G401 (cell line): ENCODE results near the gene CEP112. TPM values are rescaled to one million over a fixed set of nuclear protein-coding genes. Genes with fewer than 3 reads are reported as not detected.
"Not testable (repeated sequence)": the region's sequence is repeated elsewhere in the genome, so short reads cannot be mapped to it uniquely, and the experiment has no call there.

Source experiments
- DNase-seq: peaks from one replicate; pipeline ENCODE4 v3.0.0-alpha.2; 2015; ENCODE audit warnings: low spot score
- in situ Hi-C: cut with HindIII; loops from 2 replicates; pipeline ENCODE4 v1.10.0; 2016; ENCODE audit warnings: low sequenced_read_pairs, mixed read lengths
- total RNA-seq: library from RNA; depleted of rRNA; stranded (reverse); fragments of >200 nt; shearing (Covaris generic); gene quantifications from 2 replicates; pipeline ENCODE4 v1.2.3, GENCODE V29; 2014

Gene CEP112
- total RNA-seq, 1 experiment from 2014 or later, result 9.6 TPM

GRCh38 chr17:66171172-66171571 lies 20.8 kb downstream of the CEP112 start:
- in situ Hi-C loops, result no loop called here
- DNase-seq, result no peak

GRCh38 chr17:66169839-66170238 lies 22.1 kb downstream of the CEP112 start:
- in situ Hi-C loops, result no loop called here
- no peak for DNase-seq

- DNase-seq, result no peak
- in situ Hi-C loops, result no loop called here
Observed at GRCh38 chr17:66167189-66167815, 24.6 kb downstream of the CEP112 start.

GRCh38 chr17:66165537-66166123 lies 26.3 kb downstream of the CEP112 start:
- in situ Hi-C loops, result no loop called here
- peak; percentile 58 for DNase-seq

- in situ Hi-C loops, DNase-seq: not testable (repeated sequence)
Observed at GRCh38 chr17:66155055-66155454, 36.9 kb downstream of the CEP112 start.

GRCh38 chr17:66152756-66153155 lies 39.2 kb downstream of the CEP112 start:
- in situ Hi-C loops, result no loop called here
- no peak for DNase-seq

- in situ Hi-C loops, result no loop called here
- DNase-seq, result no peak
Observed at GRCh38 chr17:66150708-66151107, 41.2 kb downstream of the CEP112 start.

GRCh38 chr17:66149562-66149961 lies 42.4 kb downstream of the CEP112 start:
- in situ Hi-C loops, result no loop called here
- no peak for DNase-seq

- in situ Hi-C loops, result no loop called here
- DNase-seq, result no peak
Observed at GRCh38 chr17:66146394-66146793, 45.5 kb downstream of the CEP112 start.

GRCh38 chr17:66143657-66144282 lies 48.2 kb downstream of the CEP112 start:
- no peak for DNase-seq
- in situ Hi-C loops, result no loop called here

- in situ Hi-C loops, result no loop called here
- DNase-seq, result no peak
Observed at GRCh38 chr17:66142428-66142827, 49.5 kb downstream of the CEP112 start.

GRCh38 chr17:66138120-66138519 lies 53.8 kb downstream of the CEP112 start:
- in situ Hi-C loops, result no loop called here
- DNase-seq, result no peak

- in situ Hi-C loops, result no loop called here
- DNase-seq, result no peak
Observed at GRCh38 chr17:66135896-66136295, 56.0 kb downstream of the CEP112 start.

GRCh38 chr17:66135219-66135618 lies 56.7 kb downstream of the CEP112 start:
- in situ Hi-C loops, result no loop called here
- DNase-seq, result no peak

GRCh38 chr17:66129759-66130158 lies 62.2 kb downstream of the CEP112 start:
- in situ Hi-C loops, result no loop called here
- no peak for DNase-seq

- in situ Hi-C loops, result no loop called here
Observed at GRCh38 chr17:66126231-66126630, 65.7 kb downstream of the CEP112 start.

GRCh38 chr17:66123163-66123562 lies 68.8 kb downstream of the CEP112 start:
- in situ Hi-C loops, result no loop called here
- DNase-seq, result no peak

More at GRCh38 chr17:66126231-66126630, 65.7 kb downstream of the CEP112 start:
- DNase-seq, result no peak

- no peak for DNase-seq
- in situ Hi-C loops, result no loop called here
Observed at GRCh38 chr17:66115246-66115645, 76.7 kb downstream of the CEP112 start.

- in situ Hi-C loops, result no loop called here
Observed at GRCh38 chr17:66114609-66115008, 77.3 kb downstream of the CEP112 start.

GRCh38 chr17:66107731-66108130 lies 84.2 kb downstream of the CEP112 start:
- in situ Hi-C loops, result no loop called here
- no peak for DNase-seq

More at GRCh38 chr17:66114609-66115008, 77.3 kb downstream of the CEP112 start:
- DNase-seq, result no peak

GRCh38 chr17:66098040-66098439 lies 93.9 kb downstream of the CEP112 start:
- no peak for DNase-seq
- in situ Hi-C loops, result no loop called here
